Vagina (tissue), 2 donors: Measurements from ENCODE around the gene RUNX3.

Experiments used
- CTCF ChIP-seq, 3 experiments: fragments of 450-650 bp in 2 of 3; fragments of 200-600 bp in 1 of 3; sonication (generic) in 1 of 3; IDR thresholded peaks; one replicate each; pipeline ENCODE4 v1.5.1; 2017 to 2019; ENCODE audit warnings: antibody characterized with exemption in 3 of 3, mild to moderate bottlenecking in 2 of 3, moderate library complexity in 2 of 3
- POLR2A ChIP-seq, 2 donors: fragments of 450-650 bp; IDR thresholded peaks; one replicate each; pipeline ENCODE4 v1.6.1; 2017; ENCODE audit warnings: antibody characterized with exemption in 2 of 2, mild to moderate bottlenecking in 2 of 2, moderate library complexity in 2 of 2
- POLR2AphosphoS5 ChIP-seq, 2 donors: sonication (generic); formaldehyde crosslinking; IDR thresholded peaks; one replicate each; pipeline ENCODE4 v1.9.0; 2017; ENCODE audit warnings: antibody characterized with exemption in 2 of 2, mild to moderate bottlenecking in 2 of 2, low read depth in 1 of 2; ENCODE audit not compliant: insufficient read depth in 1 of 2

DNA sequence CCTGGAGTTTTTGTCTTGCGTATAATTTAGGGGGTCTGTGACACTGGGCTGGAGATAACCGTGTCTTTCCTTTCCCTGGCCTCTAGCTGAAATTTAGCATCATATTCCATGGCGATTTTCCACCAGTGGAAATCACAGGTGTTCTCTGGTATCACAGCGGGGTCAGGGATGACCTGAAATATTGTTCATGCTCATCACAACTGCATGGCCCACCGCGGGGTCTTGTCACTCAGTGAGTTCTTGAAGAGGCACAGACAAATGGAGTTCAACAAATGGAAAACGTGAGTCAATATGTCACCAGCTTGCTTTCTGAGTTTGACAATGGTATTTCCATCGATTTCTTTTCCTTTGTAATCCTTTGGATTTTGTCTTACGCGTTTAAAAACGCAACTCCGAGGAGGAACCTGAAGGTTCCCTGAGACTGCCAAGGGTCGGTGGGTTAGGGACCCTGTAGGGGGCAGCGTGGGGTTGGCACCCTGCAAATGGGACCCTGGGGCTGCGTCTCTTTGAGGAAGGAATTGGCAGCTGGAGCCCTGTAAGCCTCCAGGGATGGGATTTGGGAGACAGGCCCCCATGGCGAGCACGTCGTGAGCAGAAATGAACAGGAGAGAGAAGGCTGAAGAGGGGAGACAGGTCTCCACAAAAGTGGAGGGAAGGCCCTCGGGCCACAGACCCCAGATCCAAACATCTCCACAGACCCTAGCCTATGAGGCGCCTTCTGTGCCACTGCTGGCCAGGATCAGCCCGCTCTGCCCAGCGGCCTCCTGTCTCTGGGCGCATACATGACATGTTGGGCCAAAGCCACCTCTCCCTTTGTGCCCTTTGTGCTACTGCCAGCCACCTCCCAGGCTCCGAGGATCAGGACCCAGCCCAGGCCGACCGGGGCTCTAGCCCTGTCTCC, 32.1 kb upstream of the RUNX3 start:
- TF ChIP-seq CTCF (IDR thresholded peaks at IDR 0.05) (no peak), POLR2A (IDR thresholded peaks at IDR 0.05) (no peak), POLR2AphosphoS5 (IDR thresholded peaks at IDR 0.05; ENCODE audit: insufficient read depth in 1 of 2, low read depth in 1 of 2) (no peak)
